SK-N-SH (cell line): ENCODE results near the gene ARHGAP4.

Experiments
- CTCF ChIP-seq: fragments of 200-600 bp; sonication (generic); IDR thresholded peaks from 2 replicates; pipeline ENCODE4 v1.6.1; 2017; ENCODE audit warnings: antibody characterized with exemption, mild to moderate bottlenecking, moderate library complexity
- MAX ChIP-seq: IDR thresholded peaks from 2 replicates; pipeline ENCODE4 v1.4.0; 2012; ENCODE audit warnings: low read depth
- PBX3 ChIP-seq: IDR thresholded peaks from 2 replicates; pipeline ENCODE4; 2012
- POLR2AphosphoS5 ChIP-seq: IDR thresholded peaks from 2 replicates; pipeline ENCODE4 v1.6.1; 2012; ENCODE audit warnings: low read depth, low read length
- REST ChIP-seq: IDR thresholded peaks from 2 replicates; pipeline ENCODE4 v1.6.1; 2012; ENCODE audit warnings: mild to moderate bottlenecking, low read depth, low read length, moderate library complexity
- RFX5 ChIP-seq: IDR thresholded peaks from 2 replicates; pipeline ENCODE4 v1.6.1; 2012; ENCODE audit warnings: mild to moderate bottlenecking, improper control_type of control experiment, low read length
- TEAD4 ChIP-seq: IDR thresholded peaks from 2 replicates; pipeline ENCODE4 v1.4.0; 2012; ENCODE audit warnings: mild to moderate bottlenecking, borderline replicate concordance; ENCODE audit not compliant: insufficient read depth
- ZBTB33 ChIP-seq: IDR thresholded peaks from 2 replicates; pipeline ENCODE4 v1.4.0; 2012; ENCODE audit warnings: low read depth, borderline replicate concordance
- TF ChIP-seq, protein P1 (sequence below): fragments of 150-350 bp; IDR thresholded peaks from 2 replicates; pipeline ENCODE4 v1.6.1; 2017; ENCODE audit warnings: antibody characterized with exemption, low read length, low read depth, borderline replicate concordance

DNA sequence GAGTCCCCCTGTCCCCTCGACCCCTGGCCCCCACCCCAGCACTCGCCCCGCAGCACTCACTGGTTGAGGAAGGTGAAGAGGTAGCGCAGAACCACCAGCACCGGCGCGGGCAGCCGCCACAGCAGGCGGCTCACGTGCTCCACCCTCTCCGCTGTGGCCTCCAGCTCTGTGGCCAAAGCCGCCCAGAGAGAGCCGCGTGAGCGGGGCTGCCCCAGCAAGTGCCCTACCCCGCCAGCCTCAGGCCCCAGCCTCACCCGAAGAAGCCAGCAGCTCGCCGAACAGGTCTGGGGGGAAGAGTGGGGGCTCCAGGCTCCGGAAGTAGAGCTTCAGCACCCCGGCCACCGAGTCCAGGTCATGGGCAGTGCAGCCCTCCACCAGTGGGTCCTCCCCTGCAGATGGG is 15.6 kb downstream of the ARHGAP4 start:
- no peak for TF ChIP-seq PBX3
- no peak for TF ChIP-seq CTCF
- TF ChIP-seq REST, result no peak
- no peak for TF ChIP-seq MAX
- TF ChIP-seq, protein P1, sequence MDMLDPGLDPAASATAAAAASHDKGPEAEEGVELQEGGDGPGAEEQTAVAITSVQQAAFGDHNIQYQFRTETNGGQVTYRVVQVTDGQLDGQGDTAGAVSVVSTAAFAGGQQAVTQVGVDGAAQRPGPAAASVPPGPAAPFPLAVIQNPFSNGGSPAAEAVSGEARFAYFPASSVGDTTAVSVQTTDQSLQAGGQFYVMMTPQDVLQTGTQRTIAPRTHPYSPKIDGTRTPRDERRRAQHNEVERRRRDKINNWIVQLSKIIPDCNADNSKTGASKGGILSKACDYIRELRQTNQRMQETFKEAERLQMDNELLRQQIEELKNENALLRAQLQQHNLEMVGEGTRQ, result no peak
- TF ChIP-seq RFX5, result no peak
- no peak for TF ChIP-seq POLR2AphosphoS5
- TF ChIP-seq ZBTB33, result no peak
- no peak for TF ChIP-seq TEAD4
